Nucleus accumbens (tissue), 56 donors: ENCODE results near the gene SLC35G6.
"Not testable (repeated sequence)": the region's sequence is repeated elsewhere in the genome, so short reads cannot be mapped to it uniquely, and the experiment has no call there.

Source experiments
- DNase-seq, 56 donors: peaks; one replicate each; lab custom pipeline; 2025; lab: John Stamatoyannopoulos, UW

SLC35G6 gene

DNA sequence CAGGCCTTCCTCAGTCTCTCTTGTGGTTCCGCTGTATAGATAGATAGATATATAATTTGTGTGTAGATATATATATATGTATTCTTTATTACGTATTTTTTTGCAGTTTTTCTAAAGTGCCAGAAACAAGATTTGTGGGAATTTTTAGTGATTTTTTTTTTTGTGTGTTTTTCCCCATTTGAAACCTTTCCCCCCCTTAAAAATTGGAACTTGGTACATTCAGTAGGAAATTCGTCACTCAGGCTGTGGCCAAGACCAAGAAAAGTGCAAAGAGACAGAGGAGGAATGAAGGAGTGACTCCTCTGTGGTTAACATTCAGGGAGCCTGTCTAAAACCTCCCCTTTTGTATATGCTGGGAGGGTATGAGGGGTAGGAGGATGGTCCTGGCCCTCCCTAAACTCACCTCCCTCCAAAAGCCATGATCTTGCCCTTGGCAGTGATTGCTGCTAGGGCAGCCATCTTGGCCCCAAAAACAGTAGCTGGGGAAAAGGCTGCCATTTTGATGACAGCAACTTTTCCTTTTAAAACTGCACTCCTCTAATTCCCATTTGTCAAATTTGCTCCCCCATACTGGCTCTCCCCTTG, 21.2 kb upstream of the SLC35G6 start:
- no peak for DNase-seq

- DNase-seq: no peak
Measured at GRCh38 chr17:7460850-7461660, 20.2 kb upstream of the SLC35G6 start.

GRCh38 chr17:7462474-7463371, 18.5 kb upstream of the SLC35G6 start:
- DNase-seq: no peak

- no peak for DNase-seq
Measured at GRCh38 chr17:7463372-7463846, 17.8 kb upstream of the SLC35G6 start.

GRCh38 chr17:7464081-7464480, 17.2 kb upstream of the SLC35G6 start:
- no peak for DNase-seq

DNA sequence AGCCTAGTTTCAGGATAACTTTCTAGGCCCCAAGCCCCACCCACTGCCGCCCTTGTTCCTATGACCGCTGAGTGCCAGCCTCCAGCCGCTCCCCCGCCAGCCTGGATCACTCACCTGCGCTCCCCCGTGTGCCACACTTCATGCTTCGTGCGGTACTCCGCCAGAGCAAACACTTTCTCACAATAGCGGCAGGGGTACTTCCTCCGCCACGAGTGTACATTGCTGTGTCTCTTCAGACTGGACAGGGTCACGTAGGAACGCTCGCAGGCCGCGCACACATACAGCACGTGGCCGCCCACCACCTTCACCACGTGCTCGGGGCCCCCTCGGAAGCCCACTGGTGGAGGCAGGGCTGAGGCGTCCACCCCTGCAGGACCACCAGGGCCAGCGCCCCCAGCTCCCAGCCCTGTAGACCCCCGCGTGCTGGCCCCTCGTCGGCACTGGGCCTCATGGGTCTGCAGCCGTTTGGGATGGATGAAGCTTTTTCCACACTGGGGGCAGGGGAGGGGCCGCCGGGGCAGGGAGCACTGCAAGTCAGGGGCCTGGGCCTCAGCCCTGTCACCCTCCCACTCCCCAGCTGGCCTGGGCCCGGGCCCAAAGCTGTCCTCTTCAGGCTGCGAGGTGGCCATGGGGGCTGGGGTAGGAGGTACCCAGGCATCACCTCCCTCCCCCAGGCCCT, 15.5 kb upstream of the SLC35G6 start:
- no peak for DNase-seq

- DNase-seq: no peak
Measured at GRCh38 chr17:7466318-7466638, 15.0 kb upstream of the SLC35G6 start.

- peak in 9 of 56 donors; percentile 7 to 78 (median 36) for DNase-seq
Measured at GRCh38 chr17:7466639-7467341, 14.5 kb upstream of the SLC35G6 start.

- DNase-seq: no peak
Measured at GRCh38 chr17:7467498-7467897, 13.7 kb upstream of the SLC35G6 start.

DNA sequence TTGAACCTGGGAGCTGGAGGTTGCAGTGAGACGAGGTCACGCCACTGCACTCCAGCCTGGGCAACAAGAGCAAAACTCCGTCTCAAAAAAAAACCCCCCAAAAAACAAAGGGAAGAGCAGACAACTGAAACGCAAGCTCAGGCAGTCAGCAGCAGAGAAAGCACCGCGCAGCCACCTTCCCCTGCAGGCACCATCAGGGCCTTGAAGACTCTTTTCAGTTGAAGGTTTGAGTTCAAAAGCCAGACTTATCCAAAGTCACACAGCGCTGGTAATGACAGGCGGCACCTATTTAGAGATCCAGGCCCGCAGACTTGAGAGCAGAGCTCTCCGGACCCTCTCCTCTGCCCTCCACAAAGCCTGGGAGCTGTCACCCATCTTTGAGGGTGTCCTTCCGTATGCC, 13.0 kb upstream of the SLC35G6 start:
- DNase-seq: no peak

DNA sequence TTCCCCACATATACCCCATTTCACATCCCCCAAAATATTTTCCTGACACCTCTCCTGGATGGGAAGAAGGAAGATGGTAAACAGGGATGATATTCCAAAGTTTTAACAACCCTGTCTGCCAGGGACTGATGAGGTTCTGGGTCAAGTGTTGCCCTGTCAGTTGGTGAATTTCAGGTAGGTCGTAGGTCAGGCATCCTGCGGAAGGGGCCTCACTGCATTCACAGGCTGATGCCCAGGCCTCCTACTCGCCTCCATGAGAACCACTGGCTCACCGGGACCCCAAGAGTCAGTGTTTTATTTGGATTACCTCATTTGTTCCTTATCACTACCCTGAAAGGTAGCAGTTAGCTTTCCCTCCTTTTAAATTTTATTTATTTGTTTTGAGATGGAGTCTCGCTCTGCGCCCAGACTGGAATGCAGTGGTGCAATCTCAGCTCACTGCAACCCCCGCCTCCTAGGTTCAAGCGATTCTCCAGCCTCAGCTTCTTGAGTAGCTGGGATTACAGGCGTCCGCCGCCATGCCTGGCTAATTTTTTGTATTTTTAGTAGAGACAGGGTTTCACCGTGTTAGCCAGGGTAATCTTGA, 12.3 kb upstream of the SLC35G6 start:
- DNase-seq: no peak

DNA sequence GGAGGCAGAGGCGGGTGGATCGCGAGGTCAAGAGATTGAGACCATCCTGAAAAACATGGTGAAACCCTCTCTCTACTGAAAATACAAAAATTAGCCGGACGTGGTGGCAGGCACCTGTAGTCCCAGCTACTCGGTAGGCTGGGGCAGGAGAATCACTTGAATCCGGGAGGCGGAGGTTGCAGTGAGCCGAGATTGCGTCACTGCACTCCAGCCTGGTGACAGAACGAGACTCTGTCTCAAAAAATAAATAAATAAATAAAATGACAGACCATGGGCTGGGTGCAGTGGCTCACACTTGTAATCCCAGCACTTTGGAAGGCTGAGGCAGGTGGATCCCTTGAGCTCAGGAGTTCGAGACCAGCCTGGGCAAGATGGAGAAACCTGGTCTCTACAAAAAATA, 11.4 kb upstream of the SLC35G6 start:
- not testable (repeated sequence) for DNase-seq

DNA sequence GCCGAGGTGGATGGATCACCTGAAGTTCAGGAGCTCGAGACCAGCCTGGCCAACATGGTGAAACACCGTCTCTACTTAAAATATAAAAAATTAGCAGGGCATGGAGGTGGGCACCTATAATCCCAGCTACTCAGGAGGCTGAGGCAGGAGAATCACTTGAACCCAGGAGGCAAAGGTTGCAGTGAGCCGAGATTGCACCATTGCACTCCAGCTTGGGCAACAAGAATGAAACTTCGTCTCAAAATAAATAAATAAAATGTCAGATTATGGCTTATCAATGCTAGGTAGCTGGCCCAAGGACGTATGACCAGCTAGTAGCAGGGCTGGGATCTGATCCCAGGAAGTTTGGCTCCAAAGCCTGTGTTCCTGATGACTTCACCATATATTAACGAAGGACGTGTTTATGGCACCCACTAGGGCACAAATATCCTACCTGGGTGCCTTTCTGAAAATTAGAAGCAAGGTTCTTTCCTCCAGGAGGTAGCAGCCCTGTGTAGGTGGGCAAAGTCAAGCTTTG, 10.7 kb upstream of the SLC35G6 start:
- DNase-seq: not testable (repeated sequence)

- DNase-seq: no peak
Measured at GRCh38 chr17:7471729-7472128, 9.5 kb upstream of the SLC35G6 start.

GRCh38 chr17:7474767-7475166, 6.5 kb upstream of the SLC35G6 start:
- DNase-seq: not testable (repeated sequence)

DNA sequence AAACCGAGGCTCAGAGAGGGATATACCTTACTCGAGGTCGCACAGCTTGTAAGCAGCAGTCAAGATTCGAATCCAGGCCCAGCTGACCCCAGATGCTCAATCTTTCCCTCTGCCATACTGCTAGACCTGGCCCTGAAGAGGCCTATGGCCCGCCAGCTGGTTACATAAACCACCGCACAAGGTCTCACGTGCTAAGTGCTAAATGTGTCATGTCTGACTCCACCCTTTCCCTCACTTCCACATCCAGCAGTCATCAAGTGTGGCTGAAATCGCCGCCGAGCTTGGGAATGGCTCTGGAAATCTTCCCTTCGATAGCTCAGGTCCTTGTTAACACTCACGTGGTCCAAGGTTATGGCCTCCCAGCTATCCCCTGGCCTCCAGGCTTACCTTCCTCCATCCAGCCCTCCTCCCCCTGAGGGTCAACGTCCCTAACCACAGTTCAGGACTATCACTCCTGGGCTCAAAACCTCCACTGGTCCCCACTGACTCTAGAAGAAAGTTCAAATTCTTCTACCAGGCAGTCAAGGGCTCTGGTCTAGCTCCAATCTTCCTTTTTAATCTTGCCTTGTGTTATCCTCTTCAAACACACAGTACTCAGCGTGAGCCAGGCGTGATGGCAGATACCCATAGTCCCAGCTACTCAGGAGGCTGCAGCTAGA, 5.4 kb upstream of the SLC35G6 start:
- DNase-seq: no peak

GRCh38 chr17:7476494-7476893, 4.8 kb upstream of the SLC35G6 start:
- DNase-seq: no peak

DNA sequence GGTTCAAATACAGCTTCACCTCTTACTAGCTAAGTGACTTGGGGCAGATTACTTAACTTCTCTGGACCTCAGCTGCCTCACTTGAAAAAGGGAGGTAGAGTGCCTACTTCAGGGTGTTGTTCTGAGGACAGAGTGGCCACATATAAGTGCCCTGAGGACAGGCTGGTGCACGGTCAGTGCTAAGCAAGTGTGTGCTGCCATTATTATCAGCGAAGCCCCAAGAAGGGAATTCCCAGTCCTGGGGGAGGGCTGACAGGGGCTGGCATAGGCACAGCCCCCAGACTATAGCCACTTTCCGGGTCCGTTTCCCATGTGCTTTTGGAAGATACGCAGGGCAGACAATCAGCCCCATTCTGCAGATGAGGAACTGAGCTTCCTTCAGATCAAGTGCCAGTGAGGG, 4.3 kb upstream of the SLC35G6 start:
- no peak for DNase-seq
